Kidney epithelial cell (primary cell): Measurements from ENCODE around the gene SOHLH1. TPM values are rescaled to one million over a fixed set of nuclear protein-coding genes. Genes with fewer than 3 reads are reported as not detected.

Experiments
- DNase-seq: peaks from one replicate; pipeline ENCODE4 v3.0.0-alpha.2; 2010; ENCODE audit warnings: low read depth
- H3K27me3 ChIP-seq: 2 replicates; pipeline ENCODE4 v1.6.0; 2011; ENCODE audit warnings: low read length; ENCODE audit not compliant: control insufficient read depth, insufficient read depth
- H3K36me3 ChIP-seq: 2 replicates; pipeline ENCODE4 v1.5.1; 2011; ENCODE audit warnings: low read length; ENCODE audit not compliant: control insufficient read depth, insufficient read depth
- H3K4me3 ChIP-seq: 2 replicates; pipeline ENCODE4 v1.5.1; 2011; ENCODE audit warnings: low read depth, mild to moderate bottlenecking, control low read depth, low read length
- total RNA-seq: library from RNA; depleted of rRNA; stranded (reverse); fragments of >200 nt; gene quantifications from 2 replicates; pipeline ENCODE4 v1.2.3, GENCODE V29; 2015
- TF ChIP-seq, protein P1 (sequence below): IDR thresholded peaks from 2 replicates; pipeline ENCODE4 v1.5.1; 2011; ENCODE audit warnings: mild to moderate bottlenecking, moderate library complexity, low read length, control low read depth, inconsistent platforms; ENCODE audit not compliant: insufficient read depth, poor library complexity, severe bottlenecking

Gene SOHLH1
- total RNA-seq, 1 donor from 2014 or later = not detected

DNA sequence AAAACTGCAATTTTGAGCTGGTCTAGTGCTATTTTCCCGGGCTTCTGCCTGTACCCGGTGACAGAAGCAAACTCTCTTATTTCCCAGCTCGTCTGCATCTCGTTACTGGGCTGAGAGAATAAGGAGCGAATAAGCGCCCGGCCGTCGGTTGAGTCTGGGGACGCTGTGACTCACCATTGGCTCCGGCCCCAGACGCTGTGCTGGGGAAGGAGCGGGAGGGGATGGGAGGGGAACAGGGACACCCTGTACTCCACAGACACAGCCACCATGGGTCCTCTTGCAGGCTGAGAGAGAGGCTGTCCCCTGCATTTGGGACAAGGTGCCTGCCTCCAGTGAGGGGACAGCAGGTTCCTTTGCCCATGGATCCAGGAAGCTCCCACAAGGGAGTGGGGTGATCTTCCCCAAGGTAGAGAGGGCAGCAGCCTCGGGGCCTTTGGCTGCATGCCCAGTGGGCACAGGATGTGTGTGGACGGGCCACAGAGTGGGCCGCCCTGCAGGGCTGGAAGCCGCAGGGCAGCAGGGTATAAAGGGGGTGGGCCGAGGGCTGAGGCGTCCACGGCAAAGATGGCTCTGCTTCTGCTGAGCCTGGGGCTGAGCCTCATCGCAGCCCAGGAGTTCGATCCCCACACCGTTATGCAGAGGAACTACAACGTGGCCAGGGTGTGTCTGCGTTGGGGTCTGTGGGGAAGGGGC lies 36.4 kb downstream of the SOHLH1 start, which contains the start of gene LCN9:
Gene LCN9, plus strand, starts transcription at position 552 of the 693 bp plus-strand sequence. Its CDS starts 13 bp downstream, at position 565.
- Histone ChIP-seq H3K27me3 (peaks cover 2% of the 10 kb centered on the region), H3K36me3 (no peaks in the 10 kb centered on the region), H3K4me3 (no peak within 1 kb of the TSS)
- DNase-seq = no peak
- TF ChIP-seq, protein P1, sequence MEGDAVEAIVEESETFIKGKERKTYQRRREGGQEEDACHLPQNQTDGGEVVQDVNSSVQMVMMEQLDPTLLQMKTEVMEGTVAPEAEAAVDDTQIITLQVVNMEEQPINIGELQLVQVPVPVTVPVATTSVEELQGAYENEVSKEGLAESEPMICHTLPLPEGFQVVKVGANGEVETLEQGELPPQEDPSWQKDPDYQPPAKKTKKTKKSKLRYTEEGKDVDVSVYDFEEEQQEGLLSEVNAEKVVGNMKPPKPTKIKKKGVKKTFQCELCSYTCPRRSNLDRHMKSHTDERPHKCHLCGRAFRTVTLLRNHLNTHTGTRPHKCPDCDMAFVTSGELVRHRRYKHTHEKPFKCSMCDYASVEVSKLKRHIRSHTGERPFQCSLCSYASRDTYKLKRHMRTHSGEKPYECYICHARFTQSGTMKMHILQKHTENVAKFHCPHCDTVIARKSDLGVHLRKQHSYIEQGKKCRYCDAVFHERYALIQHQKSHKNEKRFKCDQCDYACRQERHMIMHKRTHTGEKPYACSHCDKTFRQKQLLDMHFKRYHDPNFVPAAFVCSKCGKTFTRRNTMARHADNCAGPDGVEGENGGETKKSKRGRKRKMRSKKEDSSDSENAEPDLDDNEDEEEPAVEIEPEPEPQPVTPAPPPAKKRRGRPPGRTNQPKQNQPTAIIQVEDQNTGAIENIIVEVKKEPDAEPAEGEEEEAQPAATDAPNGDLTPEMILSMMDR = no peak

DNA sequence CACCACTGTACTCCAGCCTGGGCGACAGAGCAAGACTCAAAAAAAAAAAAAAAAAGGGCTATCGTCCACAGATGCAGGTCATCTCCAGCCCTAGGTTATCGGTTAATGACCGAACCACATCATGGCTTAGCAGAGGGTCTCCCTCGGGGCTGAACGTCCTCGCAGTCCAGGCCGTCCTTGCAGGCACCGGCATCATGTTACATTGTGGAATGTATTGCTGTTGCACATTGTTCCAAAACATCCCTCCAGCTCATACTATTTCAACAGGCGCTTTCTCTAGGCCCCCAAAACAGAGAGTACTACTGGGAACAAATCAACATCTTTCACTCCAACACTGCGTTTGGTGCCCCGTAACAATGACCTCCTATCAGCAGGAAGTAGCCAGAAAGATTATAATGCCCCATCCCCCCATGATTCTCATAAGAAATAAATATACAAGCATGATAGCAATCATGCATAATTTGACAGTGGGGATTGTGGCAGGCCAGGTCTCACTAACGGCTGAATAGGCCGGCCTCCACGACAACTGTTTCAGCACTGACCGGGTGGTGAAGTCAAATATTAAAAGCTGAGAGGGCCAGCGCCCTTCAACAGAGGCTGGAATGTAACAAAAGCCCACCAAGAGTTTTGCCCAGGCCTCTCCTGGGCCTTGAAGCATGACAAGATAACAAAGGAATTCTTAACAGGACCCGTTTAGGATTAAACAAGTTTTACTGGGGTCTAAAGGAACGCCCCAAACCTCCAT lies 37.3 kb downstream of the SOHLH1 start:
- TF ChIP-seq, protein P1 = no peak
- no peaks in the 10 kb centered on the region for H3K36me3 ChIP-seq
- no peak for DNase-seq

DNA sequence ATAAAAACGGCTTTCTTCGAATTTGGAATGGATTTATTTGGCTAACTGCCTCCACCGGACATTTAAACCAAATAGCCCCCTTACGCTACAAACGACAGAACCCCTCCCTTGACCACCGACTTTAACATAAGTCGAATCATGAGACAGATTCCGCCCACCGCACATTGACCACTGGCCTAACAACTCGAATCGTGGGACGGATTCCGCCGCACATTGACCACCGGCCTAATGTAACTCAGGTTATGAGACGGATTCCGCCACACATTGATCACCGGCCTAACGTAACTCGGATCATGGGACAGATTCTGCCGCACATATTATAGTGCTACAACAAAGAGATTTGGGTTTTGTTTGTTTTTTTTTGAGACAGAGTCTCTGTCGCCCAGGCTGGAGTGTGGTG lies 38.9 kb downstream of the SOHLH1 start:
- Histone ChIP-seq H3K36me3 (no peaks in the 10 kb centered on the region), H3K4me3 (no peak overlapping the region), H3K27me3 (peaks cover under 1% of the 10 kb centered on the region)
- no peak for DNase-seq
- TF ChIP-seq, protein P1 = no peak

More for the DNA sequence above, 37.3 kb downstream of the SOHLH1 start:
- Histone ChIP-seq H3K27me3 (no peaks in the 10 kb centered on the region), H3K4me3 (no peak overlapping the region)

DNA sequence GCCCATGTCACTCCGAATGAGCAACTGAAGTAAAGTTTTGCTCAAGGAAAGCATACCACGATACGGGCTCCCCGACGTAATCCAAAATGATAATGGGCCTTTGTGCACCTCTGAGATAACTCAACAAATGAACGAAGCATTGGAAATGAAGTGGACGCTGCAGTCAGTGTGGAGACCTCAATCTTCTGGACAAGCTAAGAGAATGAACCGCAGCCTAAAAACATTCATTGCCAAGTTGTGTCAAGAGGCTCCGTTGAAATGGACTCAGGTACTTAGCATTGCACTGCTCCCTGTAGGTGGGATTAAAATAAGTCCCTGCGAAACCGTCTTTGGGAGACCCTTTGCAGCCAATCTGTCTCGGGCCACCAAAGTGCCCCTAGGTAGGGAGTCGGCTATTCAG lies 40.0 kb downstream of the SOHLH1 start:
- Histone ChIP-seq H3K36me3 (no peaks in the 10 kb centered on the region), H3K27me3 (peaks cover 2% of the 10 kb centered on the region), H3K4me3 (no peak overlapping the region)
- no peak for DNase-seq
- TF ChIP-seq, protein P1 = no peak

DNA sequence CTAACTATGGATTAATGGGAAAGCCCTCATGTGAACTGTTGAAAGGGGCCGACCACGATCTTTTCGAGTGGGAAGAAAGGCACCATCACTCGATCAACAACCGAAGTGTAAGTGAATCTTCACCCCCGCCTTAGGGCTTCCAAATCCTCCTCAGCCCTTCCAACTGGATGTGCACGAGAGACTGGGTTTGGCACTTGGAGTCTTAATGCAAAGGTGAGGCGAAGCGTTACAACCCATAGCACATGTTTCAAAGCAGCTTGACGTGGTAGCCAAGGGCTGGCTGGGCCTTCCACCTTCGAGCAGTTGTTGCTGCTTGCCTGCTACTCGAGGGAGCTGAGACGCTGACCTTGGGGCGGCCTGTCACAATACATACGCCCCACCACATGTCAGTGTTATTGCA lies 41.9 kb downstream of the SOHLH1 start:
- Histone ChIP-seq H3K36me3 (no peaks in the 10 kb centered on the region), H3K4me3 (no peak overlapping the region), H3K27me3 (peaks cover 2% of the 10 kb centered on the region)
- no peak for DNase-seq
- TF ChIP-seq, protein P1 = no peak
